Stomach (tissue), 4 donors: ENCODE results near the gene PPM1L.

Source experiments
- POLR2A ChIP-seq, 4 donors: fragments of 450-650 bp; IDR thresholded peaks; one replicate each; pipeline ENCODE4 v1.6.1; 2016; ENCODE audit warnings: antibody characterized with exemption in 4 of 4, control low read depth in 2 of 4, mild to moderate bottlenecking in 1 of 4, moderate library complexity in 1 of 4
- TF ChIP-seq, protein P1 (sequence below), 7 experiments: fragments of 450-650 bp in 4 of 7; fragments of 200-600 bp in 3 of 7; sonication (generic) in 3 of 7; IDR thresholded peaks; one replicate each; pipeline ENCODE4 v1.5.1; 2016 to 2019; ENCODE audit warnings: antibody characterized with exemption in 7 of 7, control low read depth in 2 of 7, mild to moderate bottlenecking in 1 of 7

DNA sequence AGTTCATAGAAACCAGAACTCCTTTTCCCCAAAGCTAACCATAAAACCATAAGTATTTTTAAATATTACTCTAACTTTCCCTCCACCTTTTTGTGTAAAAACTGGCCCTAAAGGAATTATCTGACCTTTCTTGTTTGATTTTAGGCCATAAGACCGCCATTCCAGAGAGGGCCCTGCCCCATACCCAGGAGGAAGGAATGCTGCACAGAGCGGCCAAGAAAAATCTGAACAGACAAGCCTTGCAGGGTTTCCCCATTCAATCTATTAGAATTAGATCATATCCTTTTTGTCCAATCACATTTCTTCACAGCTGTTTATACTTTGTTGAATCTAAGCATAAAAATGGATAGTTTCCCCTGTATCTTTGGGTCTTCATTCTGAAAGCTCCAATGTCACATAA lies 252.1 kb downstream of the PPM1L start:
- TF ChIP-seq, protein P1, sequence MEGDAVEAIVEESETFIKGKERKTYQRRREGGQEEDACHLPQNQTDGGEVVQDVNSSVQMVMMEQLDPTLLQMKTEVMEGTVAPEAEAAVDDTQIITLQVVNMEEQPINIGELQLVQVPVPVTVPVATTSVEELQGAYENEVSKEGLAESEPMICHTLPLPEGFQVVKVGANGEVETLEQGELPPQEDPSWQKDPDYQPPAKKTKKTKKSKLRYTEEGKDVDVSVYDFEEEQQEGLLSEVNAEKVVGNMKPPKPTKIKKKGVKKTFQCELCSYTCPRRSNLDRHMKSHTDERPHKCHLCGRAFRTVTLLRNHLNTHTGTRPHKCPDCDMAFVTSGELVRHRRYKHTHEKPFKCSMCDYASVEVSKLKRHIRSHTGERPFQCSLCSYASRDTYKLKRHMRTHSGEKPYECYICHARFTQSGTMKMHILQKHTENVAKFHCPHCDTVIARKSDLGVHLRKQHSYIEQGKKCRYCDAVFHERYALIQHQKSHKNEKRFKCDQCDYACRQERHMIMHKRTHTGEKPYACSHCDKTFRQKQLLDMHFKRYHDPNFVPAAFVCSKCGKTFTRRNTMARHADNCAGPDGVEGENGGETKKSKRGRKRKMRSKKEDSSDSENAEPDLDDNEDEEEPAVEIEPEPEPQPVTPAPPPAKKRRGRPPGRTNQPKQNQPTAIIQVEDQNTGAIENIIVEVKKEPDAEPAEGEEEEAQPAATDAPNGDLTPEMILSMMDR (IDR thresholded peaks at IDR 0.05), result no peak
- no peak for TF ChIP-seq POLR2A (IDR thresholded peaks at IDR 0.05)
